Retinal pigment epithelial cell (primary cell): ENCODE measurements around the gene RAB11B.
A peak's percentile ranks its signal among the peaks of the same experiment; 100 is the strongest.

Experiments
- DNase-seq: peaks from one replicate; pipeline ENCODE4 v3.0.0-alpha.2; 2010; ENCODE audit warnings: low read depth
- H3K4me3 ChIP-seq: 2 replicates; pipeline ENCODE4 v1.5.1; 2011; ENCODE audit warnings: mild to moderate bottlenecking, low read length, control low read depth, moderate library complexity
- CTCF ChIP-seq: conservative IDR thresholded peaks from 2 replicates; pipeline ENCODE4 v1.5.1; 2011; ENCODE audit warnings: low read depth, low read length, control low read depth, inconsistent platforms

Gene RAB11B

GRCh38 chr19:8355631-8356402 is 34.3 kb upstream of the RAB11B start:
- DNase-seq: peak; percentile 40
- TF ChIP-seq CTCF: no peak
- H3K4me3 ChIP-seq: no peak overlapping the region

- no peak overlapping the region for H3K4me3 ChIP-seq
- TF ChIP-seq CTCF: no peak
- DNase-seq: no peak
These were observed 33.1 kb upstream of the RAB11B start for GRCh38 chr19:8357007-8357521.

GRCh38 chr19:8358948-8359347 is 31.2 kb upstream of the RAB11B start:
- TF ChIP-seq CTCF: no peak
- no peak for DNase-seq
- H3K4me3 ChIP-seq: no peak overlapping the region

- TF ChIP-seq CTCF: no peak
- H3K4me3 ChIP-seq: no peak overlapping the region
- DNase-seq: no peak
These were observed 30.0 kb upstream of the RAB11B start for GRCh38 chr19:8360196-8360595.

GRCh38 chr19:8361921-8362793 is 28.0 kb upstream of the RAB11B start:
- TF ChIP-seq CTCF: no peak
- peak; percentile 98 for DNase-seq
- no peak overlapping the region for H3K4me3 ChIP-seq

GRCh38 chr19:8363803-8364771 is 26.1 kb upstream of the RAB11B start, which contains the start of gene ANGPTL4:
Gene ANGPTL4 (plus strand): TSS chr19:8364155. CDS start chr19:8364322, 167 bp downstream.
- TF ChIP-seq CTCF: peak; percentile 19
- peak within 1 kb of the TSS; percentile 51 for H3K4me3 ChIP-seq
- DNase-seq: no peak
